HL-60 (cell line): ENCODE data around the gene ADAMTS7.

Experiments
- DNase-seq, 2 experiments: peaks; one replicate each; pipeline ENCODE4 v3.0.0-alpha.2; 2010 to 2020; ENCODE audit warnings: low read depth in 1 of 2, low spot score in 1 of 2
- H3K27ac ChIP-seq: fragments of 250-450 bp; sonication (Bioruptor Pico); replicated peaks from 2 replicates; pipeline ENCODE4 v1.5.1; 2020; ENCODE audit warnings: mild to moderate bottlenecking, moderate library complexity
- H3K27me3 ChIP-seq: fragments of 250-450 bp; sonication (Bioruptor Pico); 2 replicates; pipeline ENCODE4 v1.5.1; 2021; ENCODE audit warnings: mild to moderate bottlenecking, moderate library complexity; ENCODE audit not compliant: insufficient read depth, poor library complexity, severe bottlenecking
- H3K4me3 ChIP-seq: replicated peaks from 2 replicates; pipeline ENCODE4 v1.5.1; 2011; ENCODE audit warnings: mild to moderate bottlenecking, control low read depth, low read length; ENCODE audit not compliant: insufficient read depth
- CTCF ChIP-seq: IDR thresholded peaks from one replicate; pipeline ENCODE4 v1.5.1; 2011; ENCODE audit warnings: low read length, control low read depth, inconsistent platforms; ENCODE audit not compliant: insufficient read depth
- GABPA ChIP-seq: IDR thresholded peaks from 2 replicates; pipeline ENCODE4 v1.6.1; 2012; ENCODE audit warnings: low read depth
- POLR2AphosphoS5 ChIP-seq: IDR thresholded peaks from 2 replicates; pipeline ENCODE4 v1.6.1; 2012; ENCODE audit warnings: low read depth
- REST ChIP-seq: IDR thresholded peaks from 2 replicates; pipeline ENCODE4 v1.6.1; 2012; ENCODE audit warnings: low read depth; ENCODE audit not compliant: insufficient replicate concordance
- SPI1 ChIP-seq: IDR thresholded peaks from 2 replicates; pipeline ENCODE4 v1.6.1; 2012; ENCODE audit warnings: low read depth, mild to moderate bottlenecking, borderline replicate concordance

Gene ADAMTS7

GRCh38 chr15:78808550-78808949, 2.7 kb downstream of the ADAMTS7 start:
- Histone ChIP-seq H3K27me3 (peaks cover 37% of the 10 kb centered on the region), H3K4me3 (no peak overlapping the region), H3K27ac (no peak overlapping the region)
- peak in 1 of 2 experiments; percentile 45 for DNase-seq
- no peak for TF ChIP-seq REST
- no peak for TF ChIP-seq POLR2AphosphoS5
- TF ChIP-seq CTCF, result peak; percentile 59

GRCh38 chr15:78807359-78807758, 3.9 kb downstream of the ADAMTS7 start:
- TF ChIP-seq POLR2AphosphoS5, result no peak
- no peak for TF ChIP-seq CTCF
- TF ChIP-seq GABPA, result no peak
- no peak for TF ChIP-seq REST
- TF ChIP-seq SPI1, result no peak
- no peak overlapping the region for H3K27ac ChIP-seq
- no peak overlapping the region for H3K4me3 ChIP-seq
- DNase-seq, result no peak
- peaks cover 34% of the 10 kb centered on the region for H3K27me3 ChIP-seq

GRCh38 chr15:78804391-78804792, 6.9 kb downstream of the ADAMTS7 start:
- Histone ChIP-seq H3K27me3 (peaks cover 11% of the 10 kb centered on the region), H3K27ac (no peak overlapping the region), H3K4me3 (no peak overlapping the region)
- DNase-seq, result no peak
- TF ChIP-seq REST, result no peak
- no peak for TF ChIP-seq POLR2AphosphoS5
- no peak for TF ChIP-seq SPI1
- no peak for TF ChIP-seq CTCF
- no peak for TF ChIP-seq GABPA
